ENCODE measurements around the gene DDC.

DDC gene

DNA sequence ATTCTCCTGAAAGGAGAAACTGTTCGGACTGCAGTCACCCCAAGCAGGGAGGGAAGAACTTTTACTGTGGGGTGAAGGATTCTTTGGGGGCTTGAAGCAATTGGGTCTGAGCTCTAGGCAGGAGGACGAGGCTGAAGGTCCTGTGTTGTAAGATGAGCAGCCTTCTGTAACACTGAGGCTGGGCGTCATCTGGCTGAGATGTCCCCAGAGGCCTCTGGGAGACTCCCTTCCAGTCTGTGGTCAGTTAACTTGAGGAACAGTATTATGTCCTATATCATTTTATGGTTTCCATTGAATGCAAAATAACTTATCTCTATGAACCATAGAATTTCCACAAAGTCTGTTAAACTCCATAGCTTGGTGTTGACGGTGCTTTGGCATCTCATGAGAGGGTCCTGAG lies 141.3 kb downstream of the DDC start:
- Histone ChIP-seq H3K36me3 (ENCODE audit: control insufficient read depth, insufficient read depth, low read length) (no peaks in the 10 kb centered on the region), H3K27me3 (replicated peaks; ENCODE audit: control insufficient read depth, insufficient read depth, low read length) (no peaks in the 10 kb centered on the region), H3K4me3 (replicated peaks; ENCODE audit: low read depth, low read length) (no peak overlapping the region)
- DNase-seq (ENCODE audit: extremely low read depth, insufficient read length) = no peak
- TF ChIP-seq, protein P1, sequence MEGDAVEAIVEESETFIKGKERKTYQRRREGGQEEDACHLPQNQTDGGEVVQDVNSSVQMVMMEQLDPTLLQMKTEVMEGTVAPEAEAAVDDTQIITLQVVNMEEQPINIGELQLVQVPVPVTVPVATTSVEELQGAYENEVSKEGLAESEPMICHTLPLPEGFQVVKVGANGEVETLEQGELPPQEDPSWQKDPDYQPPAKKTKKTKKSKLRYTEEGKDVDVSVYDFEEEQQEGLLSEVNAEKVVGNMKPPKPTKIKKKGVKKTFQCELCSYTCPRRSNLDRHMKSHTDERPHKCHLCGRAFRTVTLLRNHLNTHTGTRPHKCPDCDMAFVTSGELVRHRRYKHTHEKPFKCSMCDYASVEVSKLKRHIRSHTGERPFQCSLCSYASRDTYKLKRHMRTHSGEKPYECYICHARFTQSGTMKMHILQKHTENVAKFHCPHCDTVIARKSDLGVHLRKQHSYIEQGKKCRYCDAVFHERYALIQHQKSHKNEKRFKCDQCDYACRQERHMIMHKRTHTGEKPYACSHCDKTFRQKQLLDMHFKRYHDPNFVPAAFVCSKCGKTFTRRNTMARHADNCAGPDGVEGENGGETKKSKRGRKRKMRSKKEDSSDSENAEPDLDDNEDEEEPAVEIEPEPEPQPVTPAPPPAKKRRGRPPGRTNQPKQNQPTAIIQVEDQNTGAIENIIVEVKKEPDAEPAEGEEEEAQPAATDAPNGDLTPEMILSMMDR (IDR thresholded peaks at IDR 0.05; ENCODE audit: insufficient read depth, low read length, poor library complexity, severe bottlenecking) = no peak

DNA sequence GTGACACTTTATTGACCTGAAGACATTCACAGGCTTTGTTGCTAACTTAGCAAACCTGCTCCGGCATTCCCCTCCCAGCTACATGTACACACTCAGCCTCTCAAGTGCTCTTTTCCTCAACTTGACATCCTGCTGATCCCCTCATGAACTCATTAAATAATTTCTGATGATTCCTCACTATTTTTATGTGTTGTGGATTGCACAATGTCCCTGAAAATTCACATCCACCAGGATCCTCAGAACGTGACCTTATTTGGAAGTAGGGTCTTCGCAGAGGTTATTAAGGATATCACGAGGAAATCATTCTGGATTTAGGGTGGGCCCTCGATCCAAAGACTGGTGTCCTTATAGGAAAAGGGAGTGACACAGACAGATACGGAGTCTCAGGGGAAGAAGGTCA lies 142.3 kb downstream of the DDC start:
- DNase-seq (ENCODE audit: extremely low read depth, insufficient read length) = no peak
- TF ChIP-seq, protein P1 (IDR thresholded peaks at IDR 0.05; ENCODE audit: insufficient read depth, low read length, poor library complexity, severe bottlenecking) = no peak
- no peaks in the 10 kb centered on the region for H3K36me3 ChIP-seq (ENCODE audit: control insufficient read depth, insufficient read depth, low read length)
- H3K27me3 ChIP-seq (replicated peaks; ENCODE audit: control insufficient read depth, insufficient read depth, low read length) = no peaks in the 10 kb centered on the region
- no peak overlapping the region for H3K4me3 ChIP-seq (replicated peaks; ENCODE audit: low read depth, low read length)

DNA sequence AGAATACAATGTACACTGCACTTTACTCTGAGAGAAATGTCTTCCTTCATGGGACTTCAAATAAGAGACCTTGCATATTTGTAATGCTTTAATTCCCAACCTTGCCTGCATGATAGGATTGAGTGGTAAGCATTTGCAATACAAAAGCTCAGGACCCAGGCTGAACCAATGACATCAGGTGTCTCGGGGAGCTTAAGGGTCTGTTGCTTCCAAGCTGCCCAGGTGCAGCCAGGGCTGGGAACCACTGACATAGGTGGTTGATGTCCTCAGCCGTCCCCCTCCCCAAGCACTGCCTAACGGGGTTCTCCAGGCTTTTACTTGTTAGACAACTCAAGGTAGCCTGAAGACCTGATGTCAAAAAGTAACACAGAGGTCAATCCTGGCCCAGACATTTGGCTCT lies 144.2 kb downstream of the DDC start:
- TF ChIP-seq, protein P1 (IDR thresholded peaks at IDR 0.05; ENCODE audit: insufficient read depth, low read length, poor library complexity, severe bottlenecking) = no peak
- H3K4me3 ChIP-seq (replicated peaks; ENCODE audit: low read depth, low read length) = no peak overlapping the region
- no peak for DNase-seq (ENCODE audit: extremely low read depth, insufficient read length)

DNA sequence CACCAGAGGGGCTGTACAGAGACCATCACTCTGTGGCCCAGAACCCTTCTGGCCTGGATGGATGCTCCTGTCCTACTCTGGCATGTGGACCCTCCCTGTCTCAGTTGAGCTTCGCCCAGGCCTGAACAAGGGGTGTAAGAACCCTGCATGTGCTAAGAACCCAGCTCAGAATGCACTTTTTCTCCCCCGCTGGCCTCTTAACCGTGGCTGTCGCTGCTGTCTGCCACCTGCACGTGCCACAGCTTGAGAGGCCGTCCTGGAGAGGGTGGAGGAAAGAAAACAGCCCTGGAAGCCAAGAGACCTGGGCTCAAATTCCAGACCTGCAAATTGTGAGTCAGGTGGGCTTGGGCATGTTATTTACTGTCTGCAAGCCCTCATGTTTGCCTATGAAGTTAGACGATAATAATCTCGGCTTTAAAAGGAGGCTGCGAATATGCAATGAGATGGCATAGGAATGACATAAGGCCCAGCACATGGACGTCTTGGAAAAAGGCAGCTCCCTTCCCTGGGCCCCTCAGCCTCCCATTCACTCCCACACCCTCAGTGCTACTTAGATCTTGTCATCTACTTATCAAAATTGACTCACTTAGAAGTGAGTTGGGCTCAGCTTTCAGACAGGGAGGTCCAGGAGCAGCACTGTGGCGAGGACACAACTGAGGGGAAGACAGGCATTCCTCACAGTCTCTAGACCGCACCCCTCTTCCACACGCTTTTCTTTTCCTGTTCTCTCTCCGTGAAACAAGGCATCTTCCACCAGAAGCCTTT lies 146.5 kb downstream of the DDC start:
- TF ChIP-seq, protein P1 (IDR thresholded peaks at IDR 0.05; ENCODE audit: insufficient read depth, low read length, poor library complexity, severe bottlenecking) = no peak
- no peak for DNase-seq (ENCODE audit: extremely low read depth, insufficient read length)
- H3K36me3 ChIP-seq (ENCODE audit: control insufficient read depth, insufficient read depth, low read length) = no peaks in the 10 kb centered on the region

More for the DNA sequence above, 144.2 kb downstream of the DDC start:
- Histone ChIP-seq H3K36me3 (ENCODE audit: control insufficient read depth, insufficient read depth, low read length) (no peaks in the 10 kb centered on the region), H3K27me3 (replicated peaks; ENCODE audit: control insufficient read depth, insufficient read depth, low read length) (no peaks in the 10 kb centered on the region)

DNA sequence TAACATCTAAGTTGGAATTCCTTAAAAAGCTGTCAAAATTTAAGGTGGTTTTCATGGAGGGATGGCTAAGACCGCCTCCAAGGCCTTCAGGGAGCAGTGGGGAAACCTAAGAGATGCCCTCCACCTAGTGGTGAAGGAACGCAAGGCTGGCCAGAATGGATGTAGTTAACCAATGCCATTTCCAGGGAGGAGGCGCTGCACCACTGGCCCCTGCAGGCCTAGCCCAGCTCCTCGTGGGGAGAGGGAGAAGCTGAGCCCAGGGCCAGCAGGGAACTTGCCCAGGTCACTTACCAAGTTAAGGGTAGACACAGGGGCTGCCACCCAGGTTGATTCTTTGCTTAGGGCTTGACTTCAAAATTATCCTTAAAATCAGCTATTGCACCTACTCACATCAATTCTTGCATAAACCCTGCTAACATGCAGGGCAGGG lies 147.1 kb downstream of the DDC start:
- H3K36me3 ChIP-seq (ENCODE audit: control insufficient read depth, insufficient read depth, low read length) = no peaks in the 10 kb centered on the region
- no peak overlapping the region for H3K4me3 ChIP-seq (replicated peaks; ENCODE audit: low read depth, low read length)
- TF ChIP-seq, protein P1 (IDR thresholded peaks at IDR 0.05; ENCODE audit: insufficient read depth, low read length, poor library complexity, severe bottlenecking) = peak; percentile 95
- DNase-seq (ENCODE audit: extremely low read depth, insufficient read length) = no peak
- H3K27me3 ChIP-seq (replicated peaks; ENCODE audit: control insufficient read depth, insufficient read depth, low read length) = no peaks in the 10 kb centered on the region

More for the DNA sequence above, 146.5 kb downstream of the DDC start:
- Histone ChIP-seq H3K4me3 (replicated peaks; ENCODE audit: low read depth, low read length) (no peak overlapping the region), H3K27me3 (replicated peaks; ENCODE audit: control insufficient read depth, insufficient read depth, low read length) (no peaks in the 10 kb centered on the region)

Data from GM06990 (cell line).